Posterior vena cava (tissue), 2 donors: Measurements from ENCODE around the gene LDLRAD3. TPM values are rescaled to one million over a fixed set of nuclear protein-coding genes. Genes with fewer than 3 reads are reported as not detected.

Experiments used
- DNase-seq: peaks from one replicate; pipeline ENCODE4 v3.0.0-alpha.2; 2020; ENCODE audit warnings: low spot score
- intact Hi-C, 2 donors: fragments of 100-400 bp; cut with DNase I; formaldehyde crosslinking; loops; one replicate each; pipeline versions ENCODE4 v1.14.1 to v1.14.2; 2022 to 2023
- total RNA-seq, 2 donors: library from RNA; stranded (reverse); fragmentation: NEBNext Ultra II Directional; extraction: Animal tissue kit (Norgen Biotek cat#: 25700); gene quantifications; one replicate each; pipeline ENCODE4 v1.2.1, GENCODE V29; 2021
- donor health status: DM: yes; HTN: yes; CAD: no.
- donor health status: DM: yes; HTN: yes; CAD: no.

The LDLRAD3 gene
- total RNA-seq, 2 donors from 2014 or later: 12.4 to 18.4 TPM

- no peak for DNase-seq
- intact Hi-C loops: loop anchor here (10.0 kb wide), 2 partner anchors 67 to 1243 kb away; no protein-coding TSS in a partner anchor
Observed at GRCh38 chr11:35947437-35947836, 3.6 kb downstream of the LDLRAD3 start.

- intact Hi-C loops: loop anchor here (10.0 kb wide), 2 partner anchors 66 to 1244 kb away; no protein-coding TSS in a partner anchor
- no peak for DNase-seq
Observed at GRCh38 chr11:35949242-35949641, 5.4 kb downstream of the LDLRAD3 start.

- no peak for DNase-seq
- intact Hi-C loops: no loop called here
Observed at GRCh38 chr11:35950082-35950481, 6.2 kb downstream of the LDLRAD3 start.

- intact Hi-C loops: no loop called here
- DNase-seq: no peak
Observed at GRCh38 chr11:35951680-35952079, 7.8 kb downstream of the LDLRAD3 start.

GRCh38 chr11:35953081-35953760, 9.4 kb downstream of the LDLRAD3 start:
- DNase-seq: no peak
- intact Hi-C loops: no loop called here

- intact Hi-C loops: no loop called here
- no peak for DNase-seq
Observed at GRCh38 chr11:35954205-35954604, 10.3 kb downstream of the LDLRAD3 start.

- DNase-seq: no peak
- intact Hi-C loops: no loop called here
Observed at GRCh38 chr11:35955636-35956035, 11.8 kb downstream of the LDLRAD3 start.

GRCh38 chr11:35962369-35963138, 18.7 kb downstream of the LDLRAD3 start:
- intact Hi-C loops: no loop called here
- no peak for DNase-seq

GRCh38 chr11:35963911-35964310, 20.0 kb downstream of the LDLRAD3 start:
- no peak for DNase-seq
- intact Hi-C loops: no loop called here

GRCh38 chr11:35964841-35965240, 21.0 kb downstream of the LDLRAD3 start:
- intact Hi-C loops: no loop called here
- no peak for DNase-seq

- no peak for DNase-seq
- intact Hi-C loops: no loop called here
Observed at GRCh38 chr11:35967042-35967441, 23.2 kb downstream of the LDLRAD3 start.

- DNase-seq: no peak
- intact Hi-C loops: no loop called here
Observed at GRCh38 chr11:35968386-35969088, 24.7 kb downstream of the LDLRAD3 start.

GRCh38 chr11:35969089-35970042, 25.5 kb downstream of the LDLRAD3 start:
- no peak for DNase-seq
- intact Hi-C loops: no loop called here

GRCh38 chr11:35970445-35970844, 26.6 kb downstream of the LDLRAD3 start:
- DNase-seq: no peak

GRCh38 chr11:35971841-35972422, 28.1 kb downstream of the LDLRAD3 start:
- DNase-seq: no peak
- intact Hi-C loops: no loop called here

More at GRCh38 chr11:35970445-35970844, 26.6 kb downstream of the LDLRAD3 start:
- intact Hi-C loops: no loop called here

- intact Hi-C loops: no loop called here
- no peak for DNase-seq
Observed at GRCh38 chr11:35974882-35975589, 31.2 kb downstream of the LDLRAD3 start.

GRCh38 chr11:35976434-35976833, 32.6 kb downstream of the LDLRAD3 start:
- no peak for DNase-seq
- intact Hi-C loops: no loop called here

GRCh38 chr11:35978183-35978582, 34.3 kb downstream of the LDLRAD3 start:
- DNase-seq: no peak
- intact Hi-C loops: no loop called here
